ENCODE results near the gene RRBP1.
"Not testable (repeated sequence)": the region's sequence is repeated elsewhere in the genome, so short reads cannot be mapped to it uniquely, and the experiment has no call there.

RRBP1 gene

GRCh38 chr20:17665756-17666155 is 16.3 kb downstream of the RRBP1 start:
- in situ Hi-C loops (cut with MboI; ENCODE audit: low sequenced_read_pairs) = no loop called here

- in situ Hi-C loops (cut with MboI; ENCODE audit: low sequenced_read_pairs) = no loop called here
Measured at GRCh38 chr20:17664025-17664633, 17.9 kb downstream of the RRBP1 start.

- in situ Hi-C loops (cut with MboI; ENCODE audit: low sequenced_read_pairs) = no loop called here
Measured at GRCh38 chr20:17663486-17663885, 18.6 kb downstream of the RRBP1 start.

- in situ Hi-C loops (cut with MboI; ENCODE audit: low sequenced_read_pairs) = no loop called here
Measured at GRCh38 chr20:17663040-17663399, 19.0 kb downstream of the RRBP1 start.

GRCh38 chr20:17662333-17663039 is 19.6 kb downstream of the RRBP1 start:
- in situ Hi-C loops (cut with MboI; ENCODE audit: low sequenced_read_pairs) = no loop called here

- in situ Hi-C loops (cut with MboI; ENCODE audit: low sequenced_read_pairs) = no loop called here
Measured at GRCh38 chr20:17661121-17661744, 20.8 kb downstream of the RRBP1 start.

GRCh38 chr20:17660667-17661066 is 21.4 kb downstream of the RRBP1 start:
- in situ Hi-C loops (cut with MboI; ENCODE audit: low sequenced_read_pairs) = no loop called here

- in situ Hi-C loops (cut with MboI; ENCODE audit: low sequenced_read_pairs) = no loop called here
Measured at GRCh38 chr20:17659801-17660200, 22.2 kb downstream of the RRBP1 start.

GRCh38 chr20:17659344-17659743 is 22.7 kb downstream of the RRBP1 start:
- in situ Hi-C loops (cut with MboI; ENCODE audit: low sequenced_read_pairs) = not testable (repeated sequence)

- in situ Hi-C loops (cut with MboI; ENCODE audit: low sequenced_read_pairs) = no loop called here
Measured at GRCh38 chr20:17658648-17658993, 23.4 kb downstream of the RRBP1 start.

- in situ Hi-C loops (cut with MboI; ENCODE audit: low sequenced_read_pairs) = no loop called here
Measured at GRCh38 chr20:17657898-17658647, 24.0 kb downstream of the RRBP1 start.

GRCh38 chr20:17657079-17657825 is 24.8 kb downstream of the RRBP1 start:
- in situ Hi-C loops (cut with MboI; ENCODE audit: low sequenced_read_pairs) = no loop called here

GRCh38 chr20:17655865-17656479 is 26.1 kb downstream of the RRBP1 start:
- in situ Hi-C loops (cut with MboI; ENCODE audit: low sequenced_read_pairs) = no loop called here

- in situ Hi-C loops (cut with MboI; ENCODE audit: low sequenced_read_pairs) = no loop called here
Measured at GRCh38 chr20:17655286-17655651, 26.8 kb downstream of the RRBP1 start.

GRCh38 chr20:17654649-17655285 is 27.3 kb downstream of the RRBP1 start:
- in situ Hi-C loops (cut with MboI; ENCODE audit: low sequenced_read_pairs) = no loop called here

- in situ Hi-C loops (cut with MboI; ENCODE audit: low sequenced_read_pairs) = no loop called here
Measured at GRCh38 chr20:17653835-17654648, 28.0 kb downstream of the RRBP1 start.

- in situ Hi-C loops (cut with MboI; ENCODE audit: low sequenced_read_pairs) = no loop called here
Measured at GRCh38 chr20:17652411-17652810, 29.6 kb downstream of the RRBP1 start.

GRCh38 chr20:17651760-17652388 is 30.2 kb downstream of the RRBP1 start:
- in situ Hi-C loops (cut with MboI; ENCODE audit: low sequenced_read_pairs) = no loop called here
